Kidney (tissue), 14 donors: ENCODE measurements around the gene NUP107. TPM values are rescaled to one million over a fixed set of nuclear protein-coding genes. Genes with fewer than 3 reads are reported as not detected.

Source experiments
- DNase-seq, 5 donors: peaks; one replicate each; pipeline ENCODE4 v3.0.0-alpha.2; 2013 to 2020
- FAIRE-seq: peaks from 2 replicates; lab custom pipeline; 2012; peaks lifted over from hg19 to GRCh38; lab: Jason Lieb, UNC
- H3K27ac ChIP-seq, 2 donors: one replicate each; pipeline ENCODE4 v1.7.0; 2013; ENCODE audit warnings: low read depth in 2 of 2, low read length in 2 of 2, inconsistent platforms in 1 of 2
- H3K27me3 ChIP-seq: one replicate; pipeline ENCODE4 v1.7.1; 2013; ENCODE audit warnings: low read length, inconsistent platforms; ENCODE audit not compliant: control insufficient read depth, insufficient read depth
- H3K36me3 ChIP-seq, 3 donors: one replicate each; pipeline versions ENCODE4 v1.7.0 to v1.7.1; 2013; ENCODE audit warnings: low read length in 3 of 3, control low read depth in 1 of 3, inconsistent platforms in 1 of 3; ENCODE audit not compliant: insufficient read depth in 3 of 3, control insufficient read depth in 2 of 3
- H3K4me1 ChIP-seq, 3 donors: one replicate each; pipeline versions ENCODE4 v1.7.0 to v1.7.1; 2013; ENCODE audit warnings: low read length in 3 of 3, inconsistent platforms in 1 of 3, low read depth in 1 of 3; ENCODE audit not compliant: control insufficient read depth in 2 of 3, insufficient read depth in 2 of 3
- H3K4me3 ChIP-seq, 3 donors: one replicate each; pipeline versions ENCODE4 v1.7.0 to v1.8.1; 2013; ENCODE audit warnings: low read length in 3 of 3, control low read depth in 1 of 3, inconsistent platforms in 1 of 3
- H3K9ac ChIP-seq, 3 donors: one replicate each; pipeline versions ENCODE4 v1.7.0 to v1.7.1; 2013; ENCODE audit warnings: low read length in 3 of 3, control low read depth in 1 of 3, inconsistent platforms in 1 of 3
- H3K9me3 ChIP-seq, 3 donors: one replicate each; pipeline versions ENCODE4 v1.7.0 to v1.7.1; 2013; ENCODE audit warnings: low read length in 3 of 3, control low read depth in 1 of 3, inconsistent platforms in 1 of 3; ENCODE audit not compliant: control insufficient read depth in 2 of 3, insufficient read depth in 1 of 3
- CTCF ChIP-seq: IDR thresholded peaks from 3 replicates; pipeline ENCODE4 v1.5.1; 2012; ENCODE audit warnings: mild to moderate bottlenecking, moderate library complexity, borderline replicate concordance; ENCODE audit not compliant: insufficient read depth; ENCODE audit errors: extremely low read depth
- intact Hi-C: fragments of 100-400 bp; cut with DNase I; formaldehyde crosslinking; loops from one replicate; pipeline ENCODE4 v1.11.1; 2022
- polyA plus RNA-seq: library from polyadenylated mRNA; stranded (reverse); fragments of 350-450 nt; fragmentation: Illumina TruSeq; extraction: RNeasy Lipid Tissue Mini Kit (QIAGEN cat#74804); gene quantifications from one replicate; pipeline ENCODE4 v1.2.3, GENCODE V29; 2014; ENCODE audit warnings: low read depth, low replicate concordance; ENCODE audit not compliant: insufficient read depth
- total RNA-seq: library from RNA; stranded (reverse); fragmentation: NEBNext Ultra II Directional; extraction: Animal tissue kit (Norgen Biotek cat#: 25700); gene quantifications from one replicate; pipeline ENCODE4 v1.2.1, GENCODE V29; 2021
- donor health status: control.
- donor health status: control.
- donor health status: control.
- donor health status: control.
- donor health status: control.
- donor health status: DM: yes; HTN: yes; CAD: no.
- donor health status: Normal renal cell carcinoma (clear cell type).

The NUP107 gene
- total and polyA plus RNA-seq, 2 donors from 2014 or later, result 10.6 to 34.4 TPM

DNA sequence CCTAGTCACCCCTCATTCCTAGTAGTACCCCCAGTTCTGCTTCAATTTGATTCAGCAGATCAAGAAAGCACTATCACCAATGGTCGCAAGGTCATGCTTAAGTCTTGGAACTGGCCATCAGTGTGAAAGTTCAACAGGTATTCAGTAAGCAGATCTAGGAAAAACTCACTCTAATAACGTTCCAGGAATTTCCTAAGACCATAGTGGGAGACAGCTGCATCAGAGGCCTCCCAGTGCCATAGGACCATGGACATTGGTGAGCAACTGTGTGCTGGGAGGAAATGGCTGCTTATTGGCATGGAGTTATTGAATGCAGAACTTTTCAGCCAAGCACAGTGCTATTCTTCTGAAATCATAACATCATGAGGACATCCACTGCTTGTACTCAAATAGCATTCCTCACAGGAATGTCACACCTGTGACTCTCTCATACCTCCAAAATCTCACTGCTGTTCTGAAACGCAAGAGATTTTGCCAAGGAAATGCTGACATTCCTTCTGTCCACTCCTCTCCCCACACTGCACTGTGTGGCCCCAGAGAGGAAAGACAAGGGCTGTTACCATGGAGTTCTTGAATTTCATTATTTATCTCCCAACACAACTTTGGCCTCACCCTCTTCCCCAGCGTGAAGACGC, 90.3 kb downstream of the NUP107 start:
- Histone ChIP-seq H3K27ac (no peak overlapping the region), H3K9ac (no peak overlapping the region), H3K4me3 (no peak overlapping the region), H3K27me3 (no peaks in the 10 kb centered on the region), H3K9me3 (no peaks in the 10 kb centered on the region), H3K36me3 (no peaks in the 10 kb centered on the region), H3K4me1 (no peaks in the 10 kb centered on the region)
- no peak for DNase-seq
- FAIRE-seq, result no peak
- TF ChIP-seq CTCF, result no peak
- intact Hi-C loops, result no loop called here

DNA sequence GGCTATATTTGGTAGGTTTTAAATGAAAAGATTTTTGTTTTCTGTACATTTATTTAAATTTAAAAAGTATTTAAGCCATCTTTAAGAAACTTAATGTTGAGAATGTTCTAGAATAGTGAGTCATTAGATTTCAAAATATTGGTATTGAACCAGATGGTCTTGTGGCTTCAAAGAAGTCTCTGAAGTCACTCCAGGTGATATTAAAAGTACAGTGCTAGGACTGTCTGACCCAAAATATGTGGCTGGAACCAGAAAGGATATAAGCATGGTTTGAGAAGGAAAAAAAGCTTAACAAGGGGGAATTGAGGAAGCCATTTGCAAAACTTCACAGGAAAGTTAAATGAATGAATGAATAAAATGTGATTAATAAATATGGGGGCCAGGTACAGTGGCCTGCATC, 92.5 kb downstream of the NUP107 start:
- no peak overlapping the region for H3K9ac ChIP-seq
- no peak overlapping the region for H3K27ac ChIP-seq
- no peaks in the 10 kb centered on the region for H3K27me3 ChIP-seq
- FAIRE-seq (no peak), DNase-seq (no peak)
- no peak for TF ChIP-seq CTCF
- H3K4me3 ChIP-seq, result no peak overlapping the region
- intact Hi-C loops, result no loop called here
- H3K36me3 ChIP-seq, result no peaks in the 10 kb centered on the region
- no peaks in the 10 kb centered on the region for H3K9me3 ChIP-seq
- no peaks in the 10 kb centered on the region for H3K4me1 ChIP-seq

- intact Hi-C loops, result no loop called here
- Histone ChIP-seq H3K9ac (no peak overlapping the region), H3K27ac (no peak overlapping the region), H3K36me3 (no peaks in the 10 kb centered on the region), H3K4me1 (no peaks in the 10 kb centered on the region), H3K4me3 (no peak overlapping the region), H3K27me3 (no peaks in the 10 kb centered on the region), H3K9me3 (no peaks in the 10 kb centered on the region)
- no peak for DNase-seq
- TF ChIP-seq CTCF, result no peak
- no peak for FAIRE-seq
Measured at GRCh38 chr12:68780731-68781130, 94.0 kb downstream of the NUP107 start.

GRCh38 chr12:68781728-68782127, 95.0 kb downstream of the NUP107 start:
- no peak for FAIRE-seq
- H3K27ac ChIP-seq, result no peak overlapping the region
- H3K36me3 ChIP-seq, result no peaks in the 10 kb centered on the region
- no peaks in the 10 kb centered on the region for H3K27me3 ChIP-seq
- H3K4me3 ChIP-seq, result no peak overlapping the region
- intact Hi-C loops, result no loop called here
- no peak for DNase-seq
- no peak for TF ChIP-seq CTCF
- no peak overlapping the region for H3K9ac ChIP-seq
- H3K4me1 ChIP-seq, result no peaks in the 10 kb centered on the region
- no peaks in the 10 kb centered on the region for H3K9me3 ChIP-seq
